Activated naive CD4-positive, alpha-beta T cell treated with anti-CD3 and anti-CD28 coated beads, Interleukin-2, amount 50 U/mL, for 72 hours (primary cell): Measurements from ENCODE around the gene POU2AF1. TPM values are rescaled to one million over a fixed set of nuclear protein-coding genes. Genes with fewer than 3 reads are reported as not detected.
"Not testable (repeated sequence)": the region's sequence is repeated elsewhere in the genome, so short reads cannot be mapped to it uniquely, and the experiment has no call there.

ENCODE experiments used
- ATAC-seq, 2 donors: fragments of 150-1000 bp; cut with Tn5 transposase; 2 replicates each; pipeline ENCODE4 v1.10.0; 2021; ENCODE audit warnings: mild to moderate bottlenecking in 2 of 2, moderate library complexity in 2 of 2
- DNase-seq, 2 donors: peaks; one replicate each; pipeline ENCODE4 v3.0.0; 2021 to 2022; ENCODE audit warnings: low spot score in 2 of 2
- H3K27ac Mint-ChIP-seq, 2 donors: one replicate each; pipeline ENCODE4 v1.8.0; 2022; ENCODE audit warnings: mild to moderate bottlenecking in 2 of 2, mixed read lengths in 2 of 2
- H3K36me3 Mint-ChIP-seq, 2 donors: one replicate each; pipeline ENCODE4 v1.8.0; 2022; ENCODE audit warnings: mixed read lengths in 2 of 2
- H3K9me3 Mint-ChIP-seq, 2 donors: one replicate each; pipeline ENCODE4 v1.8.0; 2022; ENCODE audit warnings: mixed read lengths in 2 of 2
- total RNA-seq, 2 donors: library from RNA; stranded (reverse); gene quantifications; one replicate each; pipeline ENCODE4 v1.2.3, GENCODE V29; 2022

POU2AF1 gene
- total RNA-seq, 2 donors from 2014 or later = 3.2 to 11.0 TPM

- no peak for ATAC-seq
- no peaks in the 10 kb centered on the region for H3K36me3 Mint-ChIP-seq
- H3K27ac Mint-ChIP-seq = no peak overlapping the region
- H3K9me3 Mint-ChIP-seq = no peaks in the 10 kb centered on the region
- DNase-seq = no peak
Measured at GRCh38 chr11:111327908-111328624, 51.0 kb downstream of the POU2AF1 start.

- DNase-seq = no peak
- Mint-ChIP-seq H3K36me3 (no peaks in the 10 kb centered on the region), H3K27ac (no peak overlapping the region), H3K9me3 (no peaks in the 10 kb centered on the region)
- no peak for ATAC-seq
Measured at GRCh38 chr11:111326824-111327223, 52.3 kb downstream of the POU2AF1 start.

DNA sequence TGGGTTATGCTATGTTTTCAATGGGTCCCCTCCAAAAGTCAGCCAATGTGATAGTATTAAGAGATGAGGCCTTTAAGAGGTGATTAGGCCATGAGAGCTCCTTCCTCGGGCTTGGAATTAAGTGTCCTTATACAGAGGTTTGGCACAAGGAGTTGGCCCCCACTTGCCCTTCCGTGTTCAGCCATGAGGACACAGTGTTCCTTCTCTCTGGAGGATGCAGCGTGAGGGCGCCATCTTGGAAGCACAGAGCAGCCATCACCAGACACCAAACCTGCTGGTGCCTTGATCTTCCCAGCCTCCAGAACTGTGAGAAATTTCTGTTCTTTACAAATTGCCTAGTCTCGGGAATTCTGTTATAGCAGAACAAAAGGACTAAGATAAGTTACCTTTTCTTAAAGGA is 53.8 kb downstream of the POU2AF1 start:
- Mint-ChIP-seq H3K36me3 (no peaks in the 10 kb centered on the region), H3K27ac (no peak overlapping the region), H3K9me3 (no peaks in the 10 kb centered on the region)
- ATAC-seq (no peak), DNase-seq (no peak)

- Mint-ChIP-seq H3K36me3 (no peaks in the 10 kb centered on the region), H3K27ac (no peak overlapping the region), H3K9me3 (no peaks in the 10 kb centered on the region)
- ATAC-seq (no peak), DNase-seq (no peak)
Measured at GRCh38 chr11:111324277-111324720, 54.8 kb downstream of the POU2AF1 start.

GRCh38 chr11:111322534-111322933 is 56.5 kb downstream of the POU2AF1 start:
- DNase-seq = no peak
- ATAC-seq = no peak
- H3K9me3 Mint-ChIP-seq = no peaks in the 10 kb centered on the region
- H3K27ac Mint-ChIP-seq = no peak overlapping the region
- H3K36me3 Mint-ChIP-seq = no peaks in the 10 kb centered on the region

- Mint-ChIP-seq H3K9me3 (no peaks in the 10 kb centered on the region), H3K36me3 (no peaks in the 10 kb centered on the region), H3K27ac (no peak overlapping the region)
- ATAC-seq (no peak), DNase-seq (no peak)
Measured at GRCh38 chr11:111320728-111321568, 58.1 kb downstream of the POU2AF1 start.

DNA sequence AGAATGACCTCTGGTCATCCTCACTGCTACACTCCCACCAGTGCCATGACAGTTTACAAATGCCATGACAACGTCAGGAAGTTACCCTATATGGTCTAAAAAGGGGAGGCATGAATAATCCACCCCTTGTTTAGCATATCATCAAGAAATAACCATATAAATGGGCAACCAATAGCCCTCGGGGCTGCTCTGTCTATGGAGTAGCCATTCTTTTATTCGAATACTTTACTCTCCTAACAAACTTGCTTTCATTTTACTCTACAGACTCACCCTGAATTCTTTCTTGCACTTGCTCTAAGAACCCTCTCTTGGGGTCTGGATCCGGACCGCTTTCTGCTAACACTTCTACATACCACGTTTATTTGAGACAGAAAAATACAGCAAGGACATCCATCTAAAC is 58.9 kb downstream of the POU2AF1 start:
- not testable (repeated sequence) for H3K9me3 Mint-ChIP-seq, H3K27ac Mint-ChIP-seq, DNase-seq, H3K36me3 Mint-ChIP-seq, ATAC-seq

GRCh38 chr11:111319296-111319695 is 59.8 kb downstream of the POU2AF1 start:
- peaks cover 0 to 3% of the 10 kb centered on the region in 2 donors for H3K9me3 Mint-ChIP-seq
- ATAC-seq (no peak), DNase-seq (no peak)
- H3K27ac Mint-ChIP-seq = no peak overlapping the region
- H3K36me3 Mint-ChIP-seq = no peaks in the 10 kb centered on the region

GRCh38 chr11:111312076-111312475 is 67.0 kb downstream of the POU2AF1 start:
- peaks cover 0 to 4% of the 10 kb centered on the region in 2 donors for H3K9me3 Mint-ChIP-seq
- H3K27ac Mint-ChIP-seq = no peak overlapping the region
- no peaks in the 10 kb centered on the region for H3K36me3 Mint-ChIP-seq
- ATAC-seq = no peak
- DNase-seq = no peak

GRCh38 chr11:111310723-111311122 is 68.4 kb downstream of the POU2AF1 start:
- ATAC-seq (no peak), DNase-seq (no peak)
- Mint-ChIP-seq H3K9me3 (peaks cover 0 to 4% of the 10 kb centered on the region in 2 donors), H3K36me3 (no peaks in the 10 kb centered on the region), H3K27ac (no peak overlapping the region)

- Mint-ChIP-seq H3K36me3 (no peaks in the 10 kb centered on the region), H3K27ac (no peak overlapping the region), H3K9me3 (peaks cover 0 to 4% of the 10 kb centered on the region in 2 donors)
- ATAC-seq = no peak
- DNase-seq = no peak
Measured at GRCh38 chr11:111310088-111310487, 69.0 kb downstream of the POU2AF1 start.

DNA sequence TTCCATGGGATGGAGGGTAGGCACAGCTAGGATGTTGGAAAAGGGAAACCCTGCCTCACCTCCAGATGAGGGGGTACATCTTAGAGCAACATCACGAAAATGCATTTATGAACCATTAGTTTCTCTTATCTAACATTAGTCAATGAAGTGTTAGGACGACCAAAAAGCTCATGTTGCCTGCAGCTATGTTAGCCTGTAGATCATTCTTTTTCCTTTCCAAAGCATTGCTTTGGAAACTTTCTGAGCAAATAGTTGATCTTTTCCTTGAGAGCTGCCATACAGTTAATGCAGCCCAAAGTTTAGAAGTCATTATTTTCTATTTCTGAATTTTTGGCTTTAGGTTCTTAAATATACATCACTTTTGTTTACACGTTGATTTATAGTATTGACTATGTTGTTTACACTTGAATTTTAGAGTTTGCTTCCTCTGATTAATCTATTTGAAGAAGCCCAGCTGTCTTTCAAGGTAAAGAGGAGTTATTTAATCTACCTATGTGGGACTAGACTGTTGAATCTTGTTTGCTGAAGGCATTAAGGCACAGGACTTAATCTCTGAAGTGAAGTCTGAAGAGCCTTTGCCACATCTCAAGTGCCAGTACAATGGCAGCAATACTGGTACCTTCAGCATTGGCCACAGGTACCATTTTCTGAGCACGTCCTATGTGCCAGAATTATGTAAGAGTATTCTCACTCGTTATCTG is 69.7 kb downstream of the POU2AF1 start:
- Mint-ChIP-seq H3K9me3 (peaks cover 0 to 2% of the 10 kb centered on the region in 2 donors), H3K36me3 (no peaks in the 10 kb centered on the region), H3K27ac (no peak overlapping the region)
- DNase-seq (no peak), ATAC-seq (no peak)

GRCh38 chr11:111308140-111308539 is 70.9 kb downstream of the POU2AF1 start:
- DNase-seq (no peak), ATAC-seq (no peak)
- no peaks in the 10 kb centered on the region for H3K9me3 Mint-ChIP-seq
- no peaks in the 10 kb centered on the region for H3K36me3 Mint-ChIP-seq
- no peak overlapping the region for H3K27ac Mint-ChIP-seq

- Mint-ChIP-seq H3K9me3 (no peaks in the 10 kb centered on the region), H3K27ac (no peak overlapping the region), H3K36me3 (no peaks in the 10 kb centered on the region)
- DNase-seq (no peak), ATAC-seq (no peak)
Measured at GRCh38 chr11:111307472-111308108, 71.5 kb downstream of the POU2AF1 start.

- Mint-ChIP-seq H3K27ac (no peak overlapping the region), H3K9me3 (no peaks in the 10 kb centered on the region), H3K36me3 (no peaks in the 10 kb centered on the region)
- no peak for ATAC-seq
- no peak for DNase-seq
Measured at GRCh38 chr11:111306321-111306720, 72.8 kb downstream of the POU2AF1 start.

GRCh38 chr11:111305876-111306275 is 73.2 kb downstream of the POU2AF1 start:
- no peak for ATAC-seq
- H3K9me3 Mint-ChIP-seq = no peaks in the 10 kb centered on the region
- DNase-seq = no peak
- H3K27ac Mint-ChIP-seq = no peak overlapping the region
- H3K36me3 Mint-ChIP-seq = no peaks in the 10 kb centered on the region
